ENCODE measurements around the gene PLXNC1.
A peak's percentile ranks its signal among the peaks of the same experiment; 100 is the strongest.

DNA sequence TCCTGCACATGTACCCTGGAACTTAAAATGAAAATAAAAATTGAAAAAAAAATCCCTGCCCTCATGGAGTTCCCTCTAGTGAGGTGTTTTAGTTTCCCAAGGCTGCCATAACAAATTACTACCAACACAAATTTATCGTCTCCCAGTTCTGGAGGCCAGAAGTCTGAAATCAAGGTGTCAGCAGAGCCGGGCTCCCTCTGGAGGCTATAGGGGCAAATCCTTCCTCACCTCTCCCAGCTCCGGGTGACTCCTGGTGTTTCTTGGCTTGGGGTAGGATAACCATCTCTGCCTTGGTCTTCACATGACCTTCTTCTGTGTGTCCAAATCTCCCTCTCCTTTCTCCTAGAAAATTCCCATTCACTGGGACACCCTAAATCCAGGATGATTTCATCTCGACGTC, 50.1 kb downstream of the PLXNC1 start:
- TF ChIP-seq PCBP1 (IDR thresholded peaks at IDR 0.05; ENCODE audit: low read depth, low read length, poor library complexity, severe bottlenecking) (no peak), PYGO2 (tag; IDR thresholded peaks at IDR 0.05) (no peak), COPS2 (conservative IDR thresholded peaks at IDR 0.05) (no peak)
- TF ChIP-seq, protein P1, sequence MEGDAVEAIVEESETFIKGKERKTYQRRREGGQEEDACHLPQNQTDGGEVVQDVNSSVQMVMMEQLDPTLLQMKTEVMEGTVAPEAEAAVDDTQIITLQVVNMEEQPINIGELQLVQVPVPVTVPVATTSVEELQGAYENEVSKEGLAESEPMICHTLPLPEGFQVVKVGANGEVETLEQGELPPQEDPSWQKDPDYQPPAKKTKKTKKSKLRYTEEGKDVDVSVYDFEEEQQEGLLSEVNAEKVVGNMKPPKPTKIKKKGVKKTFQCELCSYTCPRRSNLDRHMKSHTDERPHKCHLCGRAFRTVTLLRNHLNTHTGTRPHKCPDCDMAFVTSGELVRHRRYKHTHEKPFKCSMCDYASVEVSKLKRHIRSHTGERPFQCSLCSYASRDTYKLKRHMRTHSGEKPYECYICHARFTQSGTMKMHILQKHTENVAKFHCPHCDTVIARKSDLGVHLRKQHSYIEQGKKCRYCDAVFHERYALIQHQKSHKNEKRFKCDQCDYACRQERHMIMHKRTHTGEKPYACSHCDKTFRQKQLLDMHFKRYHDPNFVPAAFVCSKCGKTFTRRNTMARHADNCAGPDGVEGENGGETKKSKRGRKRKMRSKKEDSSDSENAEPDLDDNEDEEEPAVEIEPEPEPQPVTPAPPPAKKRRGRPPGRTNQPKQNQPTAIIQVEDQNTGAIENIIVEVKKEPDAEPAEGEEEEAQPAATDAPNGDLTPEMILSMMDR (IDR thresholded peaks at IDR 0.05 in 2 of 3, conservative IDR thresholded peaks at IDR 0.05 in 1 of 3; ENCODE audit: insufficient read depth in 2 of 3, low read depth in 1 of 3, low read length in 3 of 3) = peak in 2 of 3 experiments; percentile 36 to 45; a peak in 4 of 6 replicates

All from K562 (cell line).